Prostate gland (tissue), 2 donors: ENCODE results near the gene ADAM8.

ENCODE experiments used
- POLR2A ChIP-seq: fragments of 450-650 bp; IDR thresholded peaks from one replicate; pipeline ENCODE4 v1.6.1; 2016; ENCODE audit warnings: antibody characterized with exemption, mild to moderate bottlenecking
- TF ChIP-seq, protein P1 (sequence below), 4 experiments: fragments of 200-600 bp in 2 of 4; fragments of 450-650 bp in 2 of 4; sonication (generic) in 2 of 4; IDR thresholded peaks; 1 replicate in 3 of 4; 2 replicates in 1 of 4; pipeline ENCODE4 v1.5.1; 2016 to 2019; ENCODE audit warnings: antibody characterized with exemption in 4 of 4, mild to moderate bottlenecking in 2 of 4, moderate library complexity in 2 of 4

DNA sequence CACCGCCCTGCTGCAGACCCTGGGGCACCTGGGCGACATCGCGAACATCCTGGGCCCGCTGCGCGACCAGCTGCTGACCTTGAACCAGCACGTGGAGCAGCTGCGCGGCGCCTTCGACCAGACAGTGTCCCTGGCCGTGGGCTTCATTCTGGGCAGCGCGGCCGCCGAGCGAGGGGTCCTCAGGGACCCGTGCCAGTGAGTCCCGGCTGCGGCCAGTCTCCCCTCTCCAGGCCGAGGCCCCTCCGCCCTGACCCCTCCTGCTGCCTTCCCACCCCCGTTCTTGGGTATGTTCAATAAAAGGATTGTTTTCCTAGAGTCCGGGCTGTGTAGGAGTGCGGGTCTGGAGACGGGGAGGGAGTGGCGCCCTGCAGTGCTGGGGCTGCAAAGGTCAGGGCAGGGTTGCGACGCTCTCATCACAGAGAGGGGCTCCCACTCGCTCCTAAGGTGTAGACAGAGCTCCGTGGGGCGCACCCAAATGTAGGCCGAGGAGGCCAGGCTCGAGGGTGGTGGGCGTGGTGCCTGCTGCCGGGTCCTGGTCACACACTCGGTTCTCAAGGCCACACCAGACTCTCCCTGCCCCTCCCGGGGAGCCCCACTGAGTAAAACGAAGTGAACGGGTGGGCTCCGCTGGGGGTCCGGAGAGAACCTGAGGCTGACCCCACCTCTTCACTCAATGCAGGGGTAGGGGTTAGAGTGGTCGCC, 45.3 kb downstream of the ADAM8 start:
- TF ChIP-seq POLR2A: no peak
- TF ChIP-seq, protein P1, sequence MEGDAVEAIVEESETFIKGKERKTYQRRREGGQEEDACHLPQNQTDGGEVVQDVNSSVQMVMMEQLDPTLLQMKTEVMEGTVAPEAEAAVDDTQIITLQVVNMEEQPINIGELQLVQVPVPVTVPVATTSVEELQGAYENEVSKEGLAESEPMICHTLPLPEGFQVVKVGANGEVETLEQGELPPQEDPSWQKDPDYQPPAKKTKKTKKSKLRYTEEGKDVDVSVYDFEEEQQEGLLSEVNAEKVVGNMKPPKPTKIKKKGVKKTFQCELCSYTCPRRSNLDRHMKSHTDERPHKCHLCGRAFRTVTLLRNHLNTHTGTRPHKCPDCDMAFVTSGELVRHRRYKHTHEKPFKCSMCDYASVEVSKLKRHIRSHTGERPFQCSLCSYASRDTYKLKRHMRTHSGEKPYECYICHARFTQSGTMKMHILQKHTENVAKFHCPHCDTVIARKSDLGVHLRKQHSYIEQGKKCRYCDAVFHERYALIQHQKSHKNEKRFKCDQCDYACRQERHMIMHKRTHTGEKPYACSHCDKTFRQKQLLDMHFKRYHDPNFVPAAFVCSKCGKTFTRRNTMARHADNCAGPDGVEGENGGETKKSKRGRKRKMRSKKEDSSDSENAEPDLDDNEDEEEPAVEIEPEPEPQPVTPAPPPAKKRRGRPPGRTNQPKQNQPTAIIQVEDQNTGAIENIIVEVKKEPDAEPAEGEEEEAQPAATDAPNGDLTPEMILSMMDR (IDR thresholded peaks at IDR 0.05): no peak
